ENCODE results near the gene ASB1. TPM values are rescaled to one million over a fixed set of nuclear protein-coding genes. Genes with fewer than 3 reads are reported as not detected.
A peak's percentile ranks its signal among the peaks of the same experiment; 100 is the strongest.

The ASB1 gene
- total and polyA plus RNA-seq, 2 donors (not counting 1 experiment from before 2014, with no cell fraction given) = 19.3 to 40.6 TPM

GRCh38 chr2:238453842-238454241 is 27.1 kb downstream of the ASB1 start:
- TF ChIP-seq EZH2 (IDR thresholded peaks at IDR 0.05; ENCODE audit: low read length, missing control alignments) (no peak), CTCF (conservative IDR thresholded peaks at IDR 0.05 in 1 of 2, IDR thresholded peaks at IDR 0.05 in 1 of 2; ENCODE audit: low read depth in 1 of 2, low read length in 2 of 2) (no peak)
- Histone ChIP-seq H3K9ac (ENCODE audit: insufficient read depth, low read length) (no peak overlapping the region), H3K27me3 (ENCODE audit: control insufficient read depth, insufficient read depth, low read length) (no peaks in the 10 kb centered on the region), H3K9me3 (ENCODE audit: control insufficient read depth, insufficient read depth, low read depth, low read length) (no peaks in the 10 kb centered on the region), H3K79me2 (ENCODE audit: control insufficient read depth, insufficient read depth, low read length) (peaks cover 14% of the 10 kb centered on the region), H3K4me1 (ENCODE audit: control insufficient read depth, extremely low read depth, insufficient read depth, low read length) (peaks cover 12% of the 10 kb centered on the region), H3K4me2 (ENCODE audit: extremely low read depth, insufficient read depth, low read length) (no peak overlapping the region), H3K36me3 (ENCODE audit: control insufficient read depth, insufficient read depth, low read length) (peaks cover 16% of the 10 kb centered on the region), H4K20me1 (ENCODE audit: control insufficient read depth, extremely low read depth, insufficient read depth, low read length) (no peaks in the 10 kb centered on the region), H3K27ac (ENCODE audit: insufficient read depth, low read length) (no peak overlapping the region), H2AFZ (ENCODE audit: low read length) (no peak overlapping the region), H3K4me3 (replicated peaks in 1 of 4; ENCODE audit: control extremely low read depth in 1 of 4, insufficient read depth in 1 of 4, low read depth in 3 of 4, low read length in 4 of 4) (no peak overlapping the region)
- DNase-seq (ENCODE audit: low read depth in 2 of 2) = no peak

GRCh38 chr2:238456449-238456848 is 29.7 kb downstream of the ASB1 start:
- H3K79me2 ChIP-seq (ENCODE audit: control insufficient read depth, insufficient read depth, low read length) = no peaks in the 10 kb centered on the region
- no peak for DNase-seq (ENCODE audit: low read depth in 2 of 2)
- no peaks in the 10 kb centered on the region for H3K9me3 ChIP-seq (ENCODE audit: control insufficient read depth, insufficient read depth, low read depth, low read length)
- TF ChIP-seq EZH2 (IDR thresholded peaks at IDR 0.05; ENCODE audit: low read length, missing control alignments) (no peak), CTCF (conservative IDR thresholded peaks at IDR 0.05 in 1 of 2, IDR thresholded peaks at IDR 0.05 in 1 of 2; ENCODE audit: low read depth in 1 of 2, low read length in 2 of 2) (no peak)
- H3K27ac ChIP-seq (ENCODE audit: insufficient read depth, low read length) = no peak overlapping the region
- H3K4me1 ChIP-seq (ENCODE audit: control insufficient read depth, extremely low read depth, insufficient read depth, low read length) = peaks cover 11% of the 10 kb centered on the region
- no peaks in the 10 kb centered on the region for H3K27me3 ChIP-seq (ENCODE audit: control insufficient read depth, insufficient read depth, low read length)
- H3K4me3 ChIP-seq (replicated peaks in 1 of 4; ENCODE audit: control extremely low read depth in 1 of 4, insufficient read depth in 1 of 4, low read depth in 3 of 4, low read length in 4 of 4) = no peak overlapping the region
- H3K9ac ChIP-seq (ENCODE audit: insufficient read depth, low read length) = no peak overlapping the region
- no peak overlapping the region for H2AFZ ChIP-seq (ENCODE audit: low read length)
- no peak overlapping the region for H3K4me2 ChIP-seq (ENCODE audit: extremely low read depth, insufficient read depth, low read length)
- H4K20me1 ChIP-seq (ENCODE audit: control insufficient read depth, extremely low read depth, insufficient read depth, low read length) = no peaks in the 10 kb centered on the region
- peaks cover 9% of the 10 kb centered on the region for H3K36me3 ChIP-seq (ENCODE audit: control insufficient read depth, insufficient read depth, low read length)

GRCh38 chr2:238456970-238457926 is 30.5 kb downstream of the ASB1 start:
- no peak overlapping the region for H3K4me3 ChIP-seq (replicated peaks in 1 of 4; ENCODE audit: control extremely low read depth in 1 of 4, insufficient read depth in 1 of 4, low read depth in 3 of 4, low read length in 4 of 4)

More at GRCh38 chr2:238456970-238457926, 30.5 kb downstream of the ASB1 start:
- no peak for TF ChIP-seq EZH2 (IDR thresholded peaks at IDR 0.05; ENCODE audit: low read length, missing control alignments)
- no peak for TF ChIP-seq CTCF (conservative IDR thresholded peaks at IDR 0.05 in 1 of 2, IDR thresholded peaks at IDR 0.05 in 1 of 2; ENCODE audit: low read depth in 1 of 2, low read length in 2 of 2)
- H4K20me1 ChIP-seq (ENCODE audit: control insufficient read depth, extremely low read depth, insufficient read depth, low read length) = no peaks in the 10 kb centered on the region
- no peaks in the 10 kb centered on the region for H3K9me3 ChIP-seq (ENCODE audit: control insufficient read depth, insufficient read depth, low read depth, low read length)
- no peaks in the 10 kb centered on the region for H3K79me2 ChIP-seq (ENCODE audit: control insufficient read depth, insufficient read depth, low read length)
- peaks cover 11% of the 10 kb centered on the region for H3K4me1 ChIP-seq (ENCODE audit: control insufficient read depth, extremely low read depth, insufficient read depth, low read length)
- H3K27me3 ChIP-seq (ENCODE audit: control insufficient read depth, insufficient read depth, low read length) = no peaks in the 10 kb centered on the region
- H2AFZ ChIP-seq (ENCODE audit: low read length) = no peak overlapping the region
- H3K36me3 ChIP-seq (ENCODE audit: control insufficient read depth, insufficient read depth, low read length) = peaks cover 4% of the 10 kb centered on the region
- no peak overlapping the region for H3K4me2 ChIP-seq (ENCODE audit: extremely low read depth, insufficient read depth, low read length)
- no peak overlapping the region for H3K27ac ChIP-seq (ENCODE audit: insufficient read depth, low read length)
- DNase-seq (ENCODE audit: low read depth in 2 of 2) = peak in 1 of 2 donors; percentile 84
- H3K9ac ChIP-seq (ENCODE audit: insufficient read depth, low read length) = no peak overlapping the region
